NCI-H2107 (cell line): Measurements from ENCODE around the gene FAM161A.
"Not testable (repeated sequence)": the region's sequence is repeated elsewhere in the genome, so short reads cannot be mapped to it uniquely, and the experiment has no call there.

Experiments used
- DNase-seq: peaks from one replicate; lab custom pipeline; 2025; lab: John Stamatoyannopoulos, UW

FAM161A gene

DNA sequence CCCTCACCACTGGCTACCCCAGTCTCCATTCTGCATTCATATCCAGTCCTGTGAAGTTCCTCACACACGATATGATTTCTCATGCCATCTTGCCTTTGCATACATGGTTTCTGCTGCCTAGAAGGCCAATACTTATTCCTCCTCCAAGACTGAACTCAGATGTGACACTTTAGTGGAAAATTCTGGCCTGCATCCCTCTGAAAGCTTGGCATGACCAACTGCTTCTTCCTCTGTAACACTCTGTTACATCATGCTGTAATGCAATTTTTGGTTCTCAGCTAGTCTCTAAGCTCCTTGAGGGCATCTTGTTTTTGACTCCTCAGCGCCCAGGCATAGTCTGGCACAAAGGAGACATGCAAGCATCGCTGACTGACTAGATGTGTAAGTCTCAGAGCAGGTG is 12.6 kb downstream of the FAM161A start:
- no peak for DNase-seq

DNA sequence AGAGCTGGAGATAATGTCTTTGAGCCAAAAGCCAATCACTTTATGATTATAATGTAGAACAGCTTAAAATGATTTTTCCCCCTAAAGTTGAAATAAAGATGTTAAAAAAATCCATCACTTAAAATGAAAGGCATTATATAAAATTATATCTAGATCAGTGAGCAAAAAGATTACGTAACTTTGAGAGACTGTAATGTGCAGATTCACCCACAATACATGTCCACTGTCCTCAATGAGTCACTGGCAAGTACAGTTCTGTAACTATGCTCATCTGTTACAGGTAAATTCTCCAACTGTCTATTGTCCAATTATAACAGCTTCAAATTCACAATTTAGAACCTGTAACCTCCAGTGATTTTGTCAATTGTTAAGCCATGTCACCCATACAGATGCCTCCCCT is 19.0 kb downstream of the FAM161A start:
- no peak for DNase-seq

DNA sequence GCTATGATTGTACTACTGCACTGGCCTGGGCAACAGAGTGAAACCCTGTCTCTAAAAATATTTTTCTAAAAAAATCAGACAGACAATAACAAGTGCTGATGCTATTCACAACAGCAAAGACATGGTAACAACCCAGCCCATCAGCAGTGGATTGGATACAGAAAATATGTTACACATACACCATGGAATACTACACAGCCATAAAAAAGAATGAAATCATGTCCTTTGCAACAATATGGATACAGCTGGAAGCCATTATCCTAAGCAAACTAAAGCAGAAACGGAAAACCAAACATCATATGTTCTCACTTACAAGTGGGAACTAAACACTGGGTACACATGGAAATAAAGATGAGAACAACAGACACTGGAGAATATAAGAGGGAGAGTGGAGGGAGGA is 19.9 kb downstream of the FAM161A start:
- DNase-seq, result no peak

DNA sequence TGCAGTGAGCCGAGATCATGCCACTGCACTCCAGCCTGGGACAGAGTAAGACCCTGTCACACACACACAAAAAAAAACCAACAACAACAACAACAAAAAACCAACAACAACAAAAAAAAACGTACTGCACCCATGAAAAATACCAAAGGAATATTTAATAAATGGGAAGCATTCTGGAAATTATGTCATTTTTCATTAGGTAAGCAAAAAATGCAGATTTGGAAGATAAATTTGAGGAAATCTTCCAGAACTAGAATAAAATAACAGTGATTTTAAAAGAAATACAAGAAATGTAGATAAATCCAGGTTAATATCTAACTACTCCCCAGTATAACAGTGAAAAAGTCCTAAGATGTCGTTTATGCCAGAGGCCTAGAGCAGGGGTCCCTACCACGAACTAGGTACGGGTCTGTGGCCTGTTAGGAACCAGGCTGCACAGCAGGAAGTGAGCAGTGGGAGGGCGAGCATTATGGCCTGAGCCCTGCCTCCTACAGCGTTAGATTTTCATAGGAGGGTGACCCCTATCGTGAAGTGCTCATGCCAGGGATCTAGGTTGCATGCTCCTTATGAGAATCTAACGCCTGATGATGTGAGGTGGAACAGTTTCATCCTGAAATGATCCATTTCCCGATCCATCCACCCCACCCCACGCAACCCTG is 21.5 kb downstream of the FAM161A start:
- DNase-seq, result no peak

DNA sequence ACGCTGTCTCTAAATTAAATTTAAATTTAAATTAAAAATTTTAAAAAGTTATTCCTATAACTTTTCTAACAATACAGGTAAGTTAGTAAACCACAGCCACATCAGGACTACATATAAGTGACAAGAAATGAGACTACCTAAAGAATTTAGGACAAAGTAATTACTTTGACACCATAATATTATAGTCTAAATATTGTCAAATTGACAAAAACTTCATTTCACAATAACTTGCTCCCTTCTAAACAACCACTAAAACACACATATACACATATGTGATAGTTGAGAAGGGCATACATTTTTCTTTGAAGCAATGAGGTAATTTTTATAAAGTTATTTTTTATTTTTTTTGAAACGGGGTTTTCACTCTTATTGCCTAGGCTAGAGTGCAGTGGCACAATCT is 31.6 kb downstream of the FAM161A start:
- DNase-seq, result no peak

DNA sequence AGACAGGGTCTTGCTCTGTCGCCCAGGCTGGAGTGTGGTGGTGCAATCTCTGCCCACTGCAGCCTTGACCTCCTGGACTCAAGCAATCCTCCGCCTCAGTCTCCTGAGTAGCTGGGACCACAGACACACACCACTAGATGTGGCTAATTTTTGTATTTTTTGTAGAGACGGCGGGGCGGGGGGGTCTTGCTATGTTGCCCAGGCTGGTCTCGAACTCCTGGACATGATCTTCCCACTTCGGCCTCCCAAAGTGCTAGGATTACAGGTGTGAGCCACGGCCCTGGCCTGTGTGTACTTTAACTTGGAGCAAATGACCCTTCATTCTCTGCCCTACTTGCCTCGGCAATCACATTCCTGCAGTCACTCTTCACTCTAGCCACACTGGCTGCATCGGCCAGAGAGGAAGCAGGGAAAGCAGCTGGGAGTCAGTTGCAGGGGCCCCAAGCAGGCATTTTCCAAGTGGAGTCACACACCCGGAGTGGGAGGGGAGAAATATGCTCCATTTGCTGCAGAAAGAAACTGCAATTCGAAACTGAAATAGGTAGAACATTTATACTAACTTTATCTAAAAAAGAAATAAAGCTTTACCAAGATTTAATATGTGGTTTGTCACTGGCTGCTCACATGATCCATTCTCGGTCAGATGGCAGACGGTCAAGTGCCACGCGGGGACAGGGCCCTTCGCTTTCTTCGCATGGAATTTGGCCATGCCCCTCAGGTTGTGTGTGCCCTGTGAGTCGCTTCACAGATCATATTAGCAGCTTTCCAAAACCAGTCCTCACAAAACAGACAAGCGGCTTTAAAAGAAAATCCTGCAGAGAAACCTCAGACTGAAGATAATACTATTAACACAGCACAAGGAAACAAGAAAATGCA is 37.1 kb downstream of the FAM161A start:
- DNase-seq, result no peak

DNA sequence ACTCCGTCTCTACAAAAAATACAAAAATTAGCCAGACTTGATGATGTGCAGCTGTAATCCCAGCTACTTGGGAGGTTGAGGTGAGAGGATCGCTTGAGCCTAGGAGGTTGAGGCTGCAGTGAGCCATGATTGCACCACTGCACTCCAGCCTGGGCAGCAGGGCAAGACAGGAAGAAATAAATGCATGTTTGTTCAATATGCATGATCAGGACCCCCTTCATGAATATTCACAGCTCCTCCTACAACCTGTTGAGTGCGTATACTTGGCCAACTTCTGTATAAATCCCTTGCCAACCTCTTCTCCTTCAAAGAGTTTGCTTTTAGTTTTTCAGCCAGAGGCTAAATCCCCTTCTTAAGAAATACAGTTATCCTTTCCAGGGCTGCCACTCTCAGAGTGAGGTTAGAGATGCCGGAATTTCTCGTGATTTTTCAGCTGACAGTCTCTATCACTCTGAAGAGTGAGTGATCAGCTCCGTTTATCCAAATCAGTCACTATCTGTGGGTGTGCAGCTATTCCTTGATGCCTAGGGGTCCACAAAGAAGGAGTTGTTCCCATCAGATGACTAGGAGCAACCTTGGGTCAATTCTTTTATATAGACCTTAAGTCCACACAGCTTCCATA is 39.2 kb downstream of the FAM161A start:
- no peak for DNase-seq

DNA sequence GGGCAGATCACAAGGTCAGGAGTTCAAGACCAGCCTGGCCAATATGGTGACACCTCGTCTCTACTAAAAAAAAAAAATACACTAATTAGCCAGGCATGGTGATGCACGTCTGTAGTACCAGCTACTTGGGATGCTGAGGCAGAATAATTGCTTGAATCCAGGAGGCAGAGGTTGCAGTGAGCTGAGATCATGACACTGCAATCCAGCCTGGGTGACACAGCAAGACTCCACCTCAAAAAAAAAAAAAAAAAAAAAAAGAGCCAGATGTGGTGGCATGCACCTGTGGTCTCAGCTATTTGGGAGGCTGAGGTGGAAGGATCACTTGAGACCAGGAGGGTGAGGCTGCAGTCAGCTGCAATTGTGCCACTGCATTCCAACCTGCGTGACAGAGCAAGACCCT is 40.5 kb downstream of the FAM161A start:
- not testable (repeated sequence) for DNase-seq

DNA sequence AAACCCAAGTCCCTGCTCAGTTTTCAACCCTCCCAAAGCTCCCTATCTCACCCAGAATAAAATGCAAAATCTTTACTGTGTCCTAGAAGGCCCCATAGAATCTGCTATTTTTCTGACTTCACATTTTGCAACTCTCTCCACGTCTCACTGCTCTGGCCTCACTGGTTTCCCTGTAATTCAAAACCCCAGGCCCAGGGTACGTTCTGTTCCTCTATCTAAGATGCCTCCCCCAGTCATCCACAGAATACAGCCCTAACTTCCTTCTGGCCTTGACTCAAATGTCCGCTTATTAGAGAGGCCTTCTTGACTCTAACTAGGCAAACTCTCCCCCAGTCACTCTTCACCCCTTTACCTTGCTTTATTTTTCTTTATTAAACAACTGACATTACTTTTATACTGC is 42.0 kb downstream of the FAM161A start:
- DNase-seq, result no peak

DNA sequence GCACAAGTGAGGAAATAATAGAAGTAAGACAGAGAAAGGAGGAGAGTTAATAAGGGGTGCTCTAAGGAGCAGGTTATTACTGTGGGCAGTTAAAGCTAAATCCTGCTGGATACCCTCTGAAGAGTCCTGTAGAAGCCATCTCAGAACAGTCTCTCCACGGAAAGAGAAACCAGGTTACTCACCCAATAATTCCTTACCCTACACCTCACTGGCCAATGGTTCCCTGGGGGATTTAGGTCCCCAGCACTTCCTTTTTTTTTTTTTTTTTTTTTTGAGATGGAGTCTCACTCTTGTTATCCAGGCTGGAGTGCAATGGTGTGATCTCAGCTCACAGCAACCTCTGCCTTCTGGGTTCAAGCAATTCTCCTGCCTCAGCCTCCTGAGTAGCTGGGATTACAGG is 43.7 kb downstream of the FAM161A start:
- not testable (repeated sequence) for DNase-seq

DNA sequence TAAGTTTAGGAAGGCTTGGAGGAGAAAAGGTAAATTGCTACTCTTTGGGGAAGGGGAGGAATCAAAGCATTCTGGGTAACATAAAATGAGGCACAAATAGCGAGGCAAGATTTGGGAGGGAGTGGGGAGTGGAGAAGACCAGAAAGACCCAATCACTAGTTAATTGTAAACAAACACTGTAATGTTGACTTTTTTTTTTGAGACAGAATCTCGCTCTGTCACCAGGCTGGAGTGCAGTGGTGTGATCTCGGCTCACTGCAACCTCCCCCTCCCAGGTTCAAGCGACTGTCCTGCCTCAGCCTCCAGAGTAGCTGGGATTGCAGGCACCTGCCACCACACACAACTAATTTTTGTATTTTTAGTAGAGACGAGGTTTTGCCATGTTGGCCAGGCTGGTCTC is 45.2 kb downstream of the FAM161A start:
- not testable (repeated sequence) for DNase-seq

DNA sequence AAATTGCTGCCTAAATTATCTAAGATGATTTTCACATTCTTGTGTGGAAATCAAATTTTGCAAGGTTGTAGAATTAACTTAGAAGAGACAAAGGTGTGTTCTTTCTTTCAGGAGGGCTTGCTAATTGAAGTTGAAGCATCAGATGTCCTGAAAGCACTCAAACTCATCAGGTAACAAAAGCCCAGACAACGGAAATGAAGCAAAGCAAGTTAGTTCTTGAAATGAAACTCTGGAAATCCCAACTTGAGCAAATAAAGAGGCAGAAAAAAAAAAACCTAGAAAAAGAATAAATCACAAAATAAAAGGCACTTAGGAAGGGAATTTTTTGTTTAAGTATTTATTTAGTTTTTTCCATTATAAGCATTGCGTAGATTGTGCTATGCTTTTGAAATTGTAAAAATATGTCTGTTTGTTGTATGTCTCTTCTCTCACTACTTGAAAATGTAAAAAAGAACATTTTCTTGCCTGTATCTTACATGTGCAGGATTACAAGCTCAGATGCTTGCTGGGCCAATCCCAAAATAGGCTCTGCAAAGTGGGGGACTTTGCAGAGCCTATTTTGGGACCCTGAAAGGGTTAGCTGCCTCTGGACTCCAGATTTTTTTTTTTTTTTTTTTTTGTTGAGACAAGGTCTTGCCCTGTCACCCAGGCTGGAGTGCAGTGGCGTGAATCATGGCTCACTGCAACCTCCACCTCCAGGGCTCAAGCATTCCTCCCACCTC is 46.7 kb downstream of the FAM161A start:
- DNase-seq, result no peak

DNA sequence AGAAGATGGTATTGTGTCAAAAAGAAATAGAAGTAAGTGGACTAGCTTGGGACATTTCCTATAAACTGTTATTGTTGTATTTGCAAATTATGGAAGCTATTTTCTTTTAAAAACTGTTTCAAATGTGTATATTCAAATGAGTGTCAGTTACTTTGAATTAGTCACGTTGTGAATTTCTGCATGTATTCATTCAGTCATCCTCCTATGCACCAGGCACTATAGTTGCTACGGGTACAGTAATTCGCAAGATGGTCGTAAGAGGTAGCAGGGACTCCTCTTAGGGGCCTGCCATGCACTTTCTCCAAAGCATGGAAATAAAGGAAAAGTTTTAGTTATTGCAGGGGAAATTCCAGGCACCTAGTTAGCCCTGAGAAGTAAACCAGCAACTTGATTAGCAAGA is 51.3 kb downstream of the FAM161A start:
- DNase-seq, result no peak

DNA sequence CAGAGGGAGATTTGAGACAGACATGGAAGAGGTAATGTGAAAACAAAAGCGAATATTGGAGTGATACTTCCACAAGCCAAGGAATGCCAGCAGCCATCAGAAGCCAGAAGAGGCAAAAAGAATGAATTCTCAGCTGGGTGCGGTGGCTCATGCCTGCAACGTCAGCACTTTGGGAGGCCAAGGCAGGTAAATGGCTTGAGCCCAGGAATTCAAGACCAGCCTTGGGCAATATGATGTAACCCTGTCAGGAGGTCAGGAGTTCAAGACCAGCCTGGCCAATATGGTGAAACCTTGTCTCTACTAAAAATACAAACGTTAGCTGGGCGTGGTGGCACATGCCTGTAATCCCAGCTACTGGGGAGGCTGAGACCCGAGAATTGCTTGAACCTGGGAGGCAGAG is 54.8 kb downstream of the FAM161A start:
- no peak for DNase-seq

DNA sequence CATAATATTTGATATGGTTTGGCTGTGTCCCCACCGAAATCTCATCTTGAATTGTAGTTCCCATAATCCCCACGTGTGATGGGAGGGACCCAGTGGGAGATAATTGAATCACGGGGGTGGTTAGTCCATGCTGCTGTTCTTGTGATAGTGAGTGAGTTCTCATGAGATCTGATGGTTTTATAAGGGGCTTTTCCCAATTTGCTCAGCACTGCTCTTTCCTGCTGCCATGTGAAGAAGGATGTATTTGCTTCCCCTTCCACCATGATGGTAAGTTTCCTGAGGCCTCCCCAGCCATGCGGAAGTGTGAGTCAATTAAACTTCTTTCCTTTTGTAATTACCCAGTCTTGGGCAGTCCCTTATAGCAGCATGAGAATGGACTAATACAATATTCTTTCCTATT is 56.4 kb downstream of the FAM161A start:
- not testable (repeated sequence) for DNase-seq

DNA sequence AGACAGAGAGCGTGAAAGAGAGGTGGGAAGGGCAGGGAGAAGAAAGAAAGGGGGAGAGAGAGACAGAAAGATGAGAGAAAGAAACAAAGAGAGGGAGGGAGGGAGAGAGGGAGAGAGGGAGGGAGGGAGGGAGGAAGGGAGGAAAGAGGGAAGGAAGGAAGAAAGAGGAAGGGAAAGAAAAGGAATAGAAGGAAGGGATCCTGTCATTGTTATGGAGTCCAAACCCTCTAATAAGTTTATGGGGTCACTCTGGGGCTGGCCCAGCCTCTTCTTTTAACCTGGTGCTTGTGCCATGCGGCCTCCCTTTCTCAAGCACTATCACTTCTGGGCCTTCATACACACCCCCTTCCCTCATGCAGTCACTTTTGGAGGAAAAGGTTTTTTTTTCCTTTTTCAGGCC is 58.5 kb downstream of the FAM161A start:
- no peak for DNase-seq

DNA sequence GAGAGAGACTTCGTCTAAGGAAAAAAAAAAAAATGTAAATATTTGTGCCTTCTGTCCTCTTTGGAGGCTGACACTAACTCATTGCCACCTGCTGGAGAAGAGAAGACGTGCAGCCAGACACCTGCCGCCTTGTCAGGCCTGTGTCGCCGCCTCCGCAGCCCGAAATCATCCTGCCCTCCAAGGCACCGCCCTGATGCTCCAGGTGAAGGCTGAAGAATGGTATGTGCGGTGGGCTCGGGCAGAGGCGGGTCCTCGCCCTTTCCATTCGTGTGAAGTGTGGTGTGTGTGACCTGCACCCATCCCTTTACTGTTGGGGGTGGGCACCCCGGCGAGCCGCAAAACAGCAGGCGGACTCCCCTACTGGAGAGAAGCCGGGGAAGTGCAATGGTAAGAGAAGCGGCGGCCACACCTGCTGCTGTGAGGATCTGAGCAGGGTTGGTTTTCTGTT is 60.4 kb downstream of the FAM161A start:
- DNase-seq, result no peak

DNA sequence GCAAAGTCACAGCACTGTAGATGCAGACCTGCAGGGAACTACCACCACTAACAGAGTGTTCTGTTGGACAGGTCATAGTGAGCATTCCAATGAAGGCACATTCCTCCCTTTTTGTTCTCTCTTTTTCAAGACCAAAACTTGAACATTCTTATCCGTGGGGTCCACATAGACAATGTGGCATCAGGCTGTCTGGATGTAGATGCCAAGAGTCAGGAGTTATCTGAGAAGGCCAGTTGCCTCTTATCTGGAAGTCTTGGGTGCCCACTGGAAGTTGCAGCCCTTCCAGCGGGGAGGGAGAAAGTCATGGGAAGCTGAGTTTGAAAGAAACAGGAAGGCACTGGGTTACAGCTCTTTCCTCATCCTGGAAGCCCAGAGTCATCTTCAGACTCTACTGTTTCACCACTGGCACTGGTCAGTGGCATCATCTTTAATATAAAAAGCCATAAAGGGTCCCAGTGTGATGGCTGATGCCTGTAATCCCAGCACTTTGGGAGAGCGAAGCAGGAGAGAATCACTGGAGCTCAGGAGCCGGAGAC is 61.4 kb downstream of the FAM161A start:
- no peak for DNase-seq

DNA sequence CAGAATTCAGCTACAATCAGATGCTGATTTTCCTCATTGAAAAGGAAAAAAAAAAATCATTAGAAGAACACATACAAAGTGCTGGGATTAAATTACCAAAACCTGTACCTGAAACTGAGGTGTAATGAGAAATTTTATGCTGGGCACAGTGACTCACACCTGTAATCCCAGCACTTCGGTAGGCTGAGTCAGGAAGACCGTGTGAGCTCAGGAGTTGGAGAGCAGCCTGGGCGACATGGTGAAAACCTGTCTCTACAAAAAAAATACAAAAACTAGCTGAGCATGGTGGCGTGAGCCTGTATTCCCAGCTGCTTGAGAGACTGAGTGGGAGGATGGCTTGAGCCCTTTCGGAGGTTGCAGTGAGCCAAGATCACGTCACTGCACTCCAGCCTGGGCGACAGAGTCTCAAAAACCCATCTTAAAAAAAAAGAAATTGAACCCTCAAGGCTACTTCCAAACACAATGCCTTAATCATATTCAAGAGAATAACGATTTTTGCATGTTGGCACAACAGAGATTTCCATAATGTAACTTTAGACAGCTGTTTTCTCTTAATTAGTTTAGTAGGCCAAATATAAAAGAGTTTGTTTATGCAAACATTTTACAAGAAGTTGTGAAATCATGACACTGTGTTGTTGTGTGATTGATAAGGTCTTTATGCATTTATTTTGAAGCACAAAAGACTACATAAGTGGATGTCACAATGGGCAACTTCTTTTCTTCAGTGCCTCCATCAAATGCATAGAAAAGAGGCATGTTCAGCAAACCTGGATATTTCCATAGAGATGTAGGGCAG is 63.9 kb downstream of the FAM161A start:
- no peak for DNase-seq

DNA sequence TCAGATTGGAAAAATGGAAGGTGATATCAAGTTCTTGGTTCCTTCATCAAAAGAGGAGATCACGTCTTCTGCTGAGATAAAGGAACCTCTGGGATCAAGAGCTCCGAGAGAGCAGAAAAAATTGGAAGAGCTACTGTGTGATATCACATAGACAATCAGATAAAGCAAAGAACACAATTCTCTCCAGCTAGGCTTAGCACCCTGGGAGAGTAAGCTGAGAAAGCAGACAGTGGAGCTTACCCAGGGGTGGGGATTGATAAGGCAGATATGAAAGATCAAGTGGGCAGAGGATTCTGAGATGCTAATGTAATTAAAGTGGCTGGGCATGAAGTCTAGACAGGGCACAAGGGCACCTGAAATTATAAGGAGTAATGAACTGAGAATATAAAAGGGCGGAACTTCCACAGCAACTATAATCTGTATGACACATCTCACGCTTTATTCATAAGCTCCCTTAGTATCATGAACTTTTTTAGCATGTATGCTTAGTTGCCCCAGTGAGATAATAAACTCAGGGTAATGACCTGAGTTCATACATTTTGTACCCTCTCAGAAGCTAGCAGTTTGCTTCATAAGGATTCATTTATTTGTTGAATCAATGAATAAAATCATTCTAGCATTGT is 65.8 kb downstream of the FAM161A start:
- DNase-seq, result no peak

DNA sequence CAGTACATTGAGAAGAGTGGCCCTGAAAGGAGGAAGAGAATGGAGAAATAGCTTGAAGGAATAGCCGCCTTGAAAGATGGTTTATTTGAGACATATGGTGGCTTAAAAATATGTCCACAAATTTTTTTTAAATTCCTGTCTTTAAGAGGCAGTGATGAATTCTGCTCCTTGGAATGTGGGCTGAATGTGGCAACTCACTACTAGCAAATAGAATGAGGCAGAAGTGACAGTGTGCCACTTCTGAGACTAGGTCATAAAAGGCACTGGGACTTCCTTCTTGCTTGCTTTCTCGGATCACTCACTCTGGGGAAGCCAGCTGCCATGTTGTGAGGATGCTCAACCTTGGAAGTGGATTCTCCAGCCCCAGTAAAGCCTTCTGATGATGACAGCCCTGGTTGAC is 67.0 kb downstream of the FAM161A start:
- no peak for DNase-seq
